ENCODE results near the gene SENP3. TPM values are rescaled to one million over a fixed set of nuclear protein-coding genes. Genes with fewer than 3 reads are reported as not detected.
A peak's percentile ranks its signal among the peaks of the same experiment; 100 is the strongest.

The SENP3 gene
- total RNA-seq, 4 donors from 2014 or later, result 48.9 to 66.7 (median 59.0) TPM

DNA sequence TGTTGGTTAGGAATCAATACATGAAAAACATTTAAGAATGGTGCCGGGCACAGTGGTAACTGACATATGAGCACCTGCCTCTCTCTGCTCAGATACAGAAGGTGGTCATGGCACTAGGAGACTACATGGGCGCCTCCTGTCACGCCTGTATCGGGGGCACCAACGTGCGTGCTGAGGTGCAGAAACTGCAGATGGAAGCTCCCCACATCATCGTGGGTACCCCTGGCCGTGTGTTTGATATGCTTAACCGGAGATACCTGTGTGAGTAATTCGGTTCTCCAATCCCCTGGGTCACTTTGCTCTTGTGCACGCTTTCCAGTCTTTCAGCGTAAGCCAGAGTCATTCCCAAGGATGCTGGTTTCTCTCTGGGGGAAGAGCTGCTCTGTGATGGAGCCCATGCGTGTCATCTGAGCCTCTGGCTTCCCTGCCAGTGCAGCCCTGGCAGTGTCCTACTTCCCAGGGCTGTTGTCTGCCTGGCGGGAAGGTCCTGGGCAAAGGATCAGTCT lies 14.8 kb downstream of the SENP3 start:
- no peak for ATAC-seq (ENCODE audit: low FRiP score)
- TF ChIP-seq, protein P1, sequence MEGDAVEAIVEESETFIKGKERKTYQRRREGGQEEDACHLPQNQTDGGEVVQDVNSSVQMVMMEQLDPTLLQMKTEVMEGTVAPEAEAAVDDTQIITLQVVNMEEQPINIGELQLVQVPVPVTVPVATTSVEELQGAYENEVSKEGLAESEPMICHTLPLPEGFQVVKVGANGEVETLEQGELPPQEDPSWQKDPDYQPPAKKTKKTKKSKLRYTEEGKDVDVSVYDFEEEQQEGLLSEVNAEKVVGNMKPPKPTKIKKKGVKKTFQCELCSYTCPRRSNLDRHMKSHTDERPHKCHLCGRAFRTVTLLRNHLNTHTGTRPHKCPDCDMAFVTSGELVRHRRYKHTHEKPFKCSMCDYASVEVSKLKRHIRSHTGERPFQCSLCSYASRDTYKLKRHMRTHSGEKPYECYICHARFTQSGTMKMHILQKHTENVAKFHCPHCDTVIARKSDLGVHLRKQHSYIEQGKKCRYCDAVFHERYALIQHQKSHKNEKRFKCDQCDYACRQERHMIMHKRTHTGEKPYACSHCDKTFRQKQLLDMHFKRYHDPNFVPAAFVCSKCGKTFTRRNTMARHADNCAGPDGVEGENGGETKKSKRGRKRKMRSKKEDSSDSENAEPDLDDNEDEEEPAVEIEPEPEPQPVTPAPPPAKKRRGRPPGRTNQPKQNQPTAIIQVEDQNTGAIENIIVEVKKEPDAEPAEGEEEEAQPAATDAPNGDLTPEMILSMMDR (IDR thresholded peaks at IDR 0.05), result no peak
- no peak for DNase-seq (ENCODE audit: low spot score)

DNA sequence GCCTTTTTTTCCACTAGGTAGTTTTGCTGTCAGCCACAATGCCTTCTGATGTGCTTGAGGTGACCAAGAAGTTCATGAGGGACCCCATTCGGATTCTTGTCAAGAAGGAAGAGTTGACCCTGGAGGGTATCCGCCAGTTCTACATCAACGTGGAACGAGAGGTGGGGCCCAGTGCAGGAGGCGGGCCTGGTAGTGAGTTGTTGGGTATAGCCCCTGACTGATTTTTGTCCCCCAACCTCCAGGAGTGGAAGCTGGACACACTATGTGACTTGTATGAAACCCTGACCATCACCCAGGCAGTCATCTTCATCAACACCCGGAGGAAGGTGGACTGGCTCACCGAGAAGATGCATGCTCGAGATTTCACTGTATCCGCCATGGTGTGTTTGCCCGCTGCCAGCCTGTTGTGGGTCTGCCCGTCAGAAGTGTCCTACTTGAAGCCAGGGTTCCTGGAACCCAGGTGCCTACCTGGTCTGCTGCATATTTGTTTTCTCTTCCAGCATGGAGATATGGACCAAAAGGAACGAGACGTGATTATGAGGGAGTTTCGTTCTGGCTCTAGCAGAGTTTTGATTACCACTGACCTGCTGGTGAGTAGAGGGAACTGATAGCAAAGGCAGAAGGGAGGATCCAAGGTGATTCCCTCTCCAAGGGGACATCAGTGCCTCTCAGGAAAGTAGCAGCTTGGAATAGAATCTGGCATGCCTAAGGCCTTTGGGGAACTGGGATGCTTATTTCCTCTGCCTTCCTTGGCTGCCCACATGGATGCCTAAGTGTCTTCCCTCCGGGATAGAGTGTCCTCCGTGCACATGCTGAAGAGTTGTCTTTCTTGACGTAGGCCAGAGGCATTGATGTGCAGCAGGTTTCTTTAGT lies 15.8 kb downstream of the SENP3 start:
- ATAC-seq (ENCODE audit: low FRiP score) (no peak), DNase-seq (ENCODE audit: low spot score) (no peak)
- TF ChIP-seq, protein P1 (IDR thresholded peaks at IDR 0.05), result no peak

DNA sequence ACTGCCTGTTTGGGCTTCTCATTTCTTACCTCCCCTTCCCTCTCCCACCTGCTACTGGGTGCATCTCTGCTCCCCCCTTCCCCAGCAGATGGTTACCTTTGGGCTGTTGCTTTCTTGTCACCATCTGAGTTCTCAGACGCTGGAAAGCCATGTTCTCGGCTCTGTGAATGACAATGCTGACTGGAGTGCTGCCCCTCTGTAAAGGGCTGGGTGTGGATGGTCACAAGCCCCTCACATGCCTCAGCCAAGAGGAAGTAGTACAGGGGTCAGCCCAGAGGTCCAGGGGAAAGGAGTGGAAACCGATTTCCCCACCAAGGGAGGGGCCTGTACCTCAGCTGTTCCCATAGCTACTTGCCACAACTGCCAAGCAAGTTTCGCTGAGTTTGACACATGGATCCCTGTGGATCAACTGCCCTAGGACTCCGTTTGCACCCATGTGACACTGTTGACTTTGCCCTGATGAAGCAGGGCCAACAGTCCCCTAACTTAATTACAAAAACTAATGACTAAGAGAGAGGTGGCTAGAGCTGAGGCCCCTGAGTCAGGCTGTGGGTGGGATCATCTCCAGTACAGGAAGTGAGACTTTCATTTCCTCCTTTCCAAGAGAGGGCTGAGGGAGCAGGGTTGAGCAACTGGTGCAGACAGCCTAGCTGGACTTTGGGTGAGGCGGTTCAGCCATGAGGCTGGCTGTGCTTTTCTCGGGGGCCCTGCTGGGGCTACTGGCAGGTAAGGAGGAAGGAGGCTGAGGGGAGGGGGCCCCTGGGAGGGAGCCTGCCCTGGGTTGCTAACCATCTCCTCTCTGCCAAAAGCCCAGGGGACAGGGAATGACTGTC lies 17.5 kb downstream of the SENP3 start, which contains the start of gene CD68:
Gene CD68 (plus strand): TSS at position 638 of the 833 bp plus-strand sequence. CDS start 40 bp downstream, at position 678.
- peak; percentile 67 for DNase-seq (ENCODE audit: low spot score)
- peak; percentile 75 for ATAC-seq (ENCODE audit: low FRiP score)
- TF ChIP-seq, protein P1 (IDR thresholded peaks at IDR 0.05), result no peak

DNA sequence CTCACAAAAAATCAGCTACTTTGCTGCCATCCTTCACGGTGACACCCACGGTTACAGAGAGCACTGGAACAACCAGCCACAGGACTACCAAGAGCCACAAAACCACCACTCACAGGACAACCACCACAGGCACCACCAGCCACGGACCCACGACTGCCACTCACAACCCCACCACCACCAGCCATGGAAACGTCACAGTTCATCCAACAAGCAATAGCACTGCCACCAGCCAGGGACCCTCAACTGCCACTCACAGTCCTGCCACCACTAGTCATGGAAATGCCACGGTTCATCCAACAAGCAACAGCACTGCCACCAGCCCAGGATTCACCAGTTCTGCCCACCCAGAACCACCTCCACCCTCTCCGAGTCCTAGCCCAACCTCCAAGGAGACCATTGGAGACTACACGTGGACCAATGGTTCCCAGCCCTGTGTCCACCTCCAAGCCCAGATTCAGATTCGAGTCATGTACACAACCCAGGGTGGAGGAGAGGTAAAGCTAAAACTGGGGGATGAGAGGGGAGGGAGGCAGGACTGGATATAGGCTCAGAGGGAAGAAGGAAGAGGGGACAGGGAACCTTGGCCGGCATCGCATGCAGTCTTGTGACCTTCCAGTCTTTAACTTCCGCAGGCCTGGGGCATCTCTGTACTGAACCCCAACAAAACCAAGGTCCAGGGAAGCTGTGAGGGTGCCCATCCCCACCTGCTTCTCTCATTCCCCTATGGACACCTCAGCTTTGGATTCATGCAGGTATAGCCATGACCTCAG lies 18.3 kb downstream of the SENP3 start:
- DNase-seq (ENCODE audit: low spot score) (no peak), ATAC-seq (ENCODE audit: low FRiP score) (no peak)
- TF ChIP-seq, protein P1 (IDR thresholded peaks at IDR 0.05), result no peak

DNA sequence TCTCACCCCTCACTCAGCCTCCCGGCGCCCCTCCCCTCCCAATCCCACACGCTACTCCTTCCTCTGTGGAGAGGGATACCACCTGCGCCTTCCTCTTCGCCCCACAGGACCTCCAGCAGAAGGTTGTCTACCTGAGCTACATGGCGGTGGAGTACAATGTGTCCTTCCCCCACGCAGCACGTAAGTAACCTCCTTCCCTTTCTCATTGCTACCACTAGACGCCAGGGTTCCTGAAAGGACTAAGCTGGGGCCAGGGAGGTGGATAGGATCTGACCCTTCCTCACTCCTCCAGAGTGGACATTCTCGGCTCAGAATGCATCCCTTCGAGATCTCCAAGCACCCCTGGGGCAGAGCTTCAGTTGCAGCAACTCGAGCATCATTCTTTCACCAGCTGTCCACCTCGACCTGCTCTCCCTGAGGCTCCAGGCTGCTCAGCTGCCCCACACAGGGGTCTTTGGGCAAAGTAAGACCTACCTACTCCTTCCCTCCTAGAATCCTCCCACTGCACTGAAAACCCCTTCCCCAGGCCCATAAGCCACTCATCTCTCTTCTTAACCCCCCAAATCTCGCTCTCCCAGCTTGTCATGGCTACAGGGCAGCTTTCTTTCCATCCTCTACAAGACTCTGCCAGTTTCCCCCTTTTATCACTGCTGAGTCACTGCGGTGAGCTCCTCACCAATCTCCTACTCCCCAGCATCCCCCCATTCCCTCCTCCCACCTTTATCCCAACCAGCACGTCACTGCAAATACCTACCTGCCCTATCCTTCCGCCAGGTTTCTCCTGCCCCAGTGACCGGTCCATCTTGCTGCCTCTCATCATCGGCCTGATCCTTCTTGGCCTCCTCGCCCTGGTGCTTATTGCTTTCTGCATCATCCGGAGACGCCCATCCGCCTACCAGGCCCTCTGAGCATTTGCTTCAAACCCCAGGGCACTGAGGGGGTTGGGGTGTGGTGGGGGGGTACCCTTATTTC lies 19.2 kb downstream of the SENP3 start:
- TF ChIP-seq, protein P1 (IDR thresholded peaks at IDR 0.05), result no peak
- no peak for ATAC-seq (ENCODE audit: low FRiP score)
- no peak for DNase-seq (ENCODE audit: low spot score)
